Measurements from ENCODE around the gene BCS1L. TPM values are rescaled to one million over a fixed set of nuclear protein-coding genes. Genes with fewer than 3 reads are reported as not detected.
A peak's percentile ranks its signal among the peaks of the same experiment; 100 is the strongest.

Gene BCS1L
- total and polyA plus RNA-seq, 2 of the 8 experiments (the other 6 are each of a cell fraction or from before 2014, with no cell fraction given) = 23.7 to 37.1 TPM

- Histone ChIP-seq H2AK5ac (ENCODE audit: low read depth, low read length) (no peak overlapping the region), H3K79me1 (ENCODE audit: low read depth, low read length) (no peaks in the 10 kb centered on the region), H3K56ac (replicated peaks; ENCODE audit: insufficient read length, low read depth, low read length) (no peak overlapping the region), H3K4ac (replicated peaks; ENCODE audit: insufficient read length, low read depth, low read length) (no peak overlapping the region), H2BK12ac (ENCODE audit: low read depth, low read length) (no peak overlapping the region), H4K8ac (ENCODE audit: extremely low read depth, insufficient read depth, low read length) (no peak overlapping the region), H4K91ac (replicated peaks; ENCODE audit: insufficient read length, low read length) (no peak overlapping the region), H4K20me1 (replicated peaks in 1 of 2; ENCODE audit: control insufficient read depth in 1 of 2, insufficient read depth in 2 of 2, low read length in 2 of 2) (no peaks in the 10 kb centered on the region), H3K27me3 (replicated peaks in 1 of 4; ENCODE audit: control insufficient read depth in 3 of 4, extremely low read depth in 1 of 4, insufficient read depth in 3 of 4, low read length in 3 of 4) (no peaks in the 10 kb centered on the region; a peak in 1 of 7 replicates), H3K23me2 (ENCODE audit: low read depth, low read length) (no peaks in the 10 kb centered on the region), H3K23ac (ENCODE audit: insufficient read length) (no peak overlapping the region), H3K4me3 (ENCODE audit: extremely low read depth in 1 of 4, insufficient read depth in 2 of 4, low read depth in 3 of 4, low read length in 4 of 4) (no peak overlapping the region), H3K79me2 (ENCODE audit: control insufficient read depth in 1 of 2, insufficient read depth in 2 of 2, low read length in 2 of 2) (no peaks in the 10 kb centered on the region), H3K27ac (ENCODE audit: low read depth, low read length) (no peak overlapping the region), H3K36me3 (ENCODE audit: control insufficient read depth in 2 of 4, insufficient read depth in 4 of 4, low read length in 3 of 4) (no peaks in the 10 kb centered on the region), H2AFZ (ENCODE audit: low read length) (0 out of 2 replicates have a peak overlapping the region, but pooled peaks have one; percentile 48), H3K14ac (ENCODE audit: insufficient read length) (no peak overlapping the region), H3K9me3 (ENCODE audit: insufficient read depth in 2 of 2, low read depth in 1 of 2, low read length in 1 of 2) (no peaks in the 10 kb centered on the region), H2BK5ac (ENCODE audit: low read depth, low read length) (no peak overlapping the region), H3K18ac (ENCODE audit: extremely low read depth, low read length) (no peak overlapping the region), H3K9ac (replicated peaks in 1 of 4; ENCODE audit: extremely low read depth in 1 of 4, low read depth in 3 of 4, low read length in 3 of 4) (no peak overlapping the region), H2BK15ac (ENCODE audit: low read length) (no peak overlapping the region), H2BK20ac (ENCODE audit: low read length) (no peak overlapping the region), H2BK120ac (replicated peaks; ENCODE audit: low read depth, low read length) (no peak overlapping the region), H3K4me2 (ENCODE audit: insufficient read depth in 1 of 2, low read depth in 2 of 2, low read length in 2 of 2) (no peak overlapping the region), H4K5ac (ENCODE audit: insufficient read length, low read depth, low read length) (no peak overlapping the region), H3K4me1 (replicated peaks in 1 of 4; ENCODE audit: control insufficient read depth in 3 of 4, insufficient read depth in 4 of 4, low read length in 3 of 4) (no peaks in the 10 kb centered on the region; a peak in 1 of 7 replicates)
- no peak for FAIRE-seq
- ChIA-PET POLR2A (ENCODE audit: partially characterized antibody) (interaction anchor here (1.2 kb wide), 1 partner anchor 12 kb away, joined by 4 read pairs; no protein-coding TSS in a partner anchor), CTCF (ENCODE audit: partially characterized antibody) (no interaction called here)
- no peak for DNase-seq (ENCODE audit: low read depth in 1 of 2, low spot score in 2 of 2)
- TF ChIP-seq, protein P1, sequence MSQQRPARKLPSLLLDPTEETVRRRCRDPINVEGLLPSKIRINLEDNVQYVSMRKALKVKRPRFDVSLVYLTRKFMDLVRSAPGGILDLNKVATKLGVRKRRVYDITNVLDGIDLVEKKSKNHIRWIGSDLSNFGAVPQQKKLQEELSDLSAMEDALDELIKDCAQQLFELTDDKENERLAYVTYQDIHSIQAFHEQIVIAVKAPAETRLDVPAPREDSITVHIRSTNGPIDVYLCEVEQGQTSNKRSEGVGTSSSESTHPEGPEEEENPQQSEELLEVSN (IDR thresholded peaks at IDR 0.05) = no peak
- TF ChIP-seq RNF2 (IDR thresholded peaks at IDR 0.05; ENCODE audit: borderline replicate concordance, low read depth, low read length, missing control alignments, poor library complexity, severe bottlenecking) = no peak
- WGBS, 2 experiments (ENCODE audit: extremely low coverage in 1 of 2, insufficient coverage in 1 of 2, insufficient read length in 1 of 2, insufficient replicate concordance in 2 of 2, low coverage in 1 of 2, low lambda C conversion rate in 2 of 2, missing lambda C conversion rate in 1 of 2) = 82% methylated on average over 3 of the region's 3 CpGs; no CpG with 5 or more reads in 1 of the 2 experiments
Observed at GRCh38 chr2:218623366-218623705, 36.1 kb upstream of the BCS1L start.
